Measurements from ENCODE around the gene SPINK6. TPM values are rescaled to one million over a fixed set of nuclear protein-coding genes. Genes with fewer than 3 reads are reported as not detected.

SPINK6 gene
- total RNA-seq, result not detected in 2 replicates

GRCh38 chr5:148202531-148203203 lies at the start of gene SPINK6:
Gene SPINK6, plus strand, starts transcription at chr5:148203042. Its CDS starts 55 bp downstream, at chr5:148203097.

GRCh38 chr5:148168246-148168645 lies 34.6 kb upstream of the SPINK6 start, which contains the start of gene SPINK14:
Gene SPINK14, plus strand, starts transcription at chr5:148168546. Its CDS starts 1,187 bp downstream, at chr5:148169733.

GRCh38 chr5:148238418-148238794 lies 35.6 kb downstream of the SPINK6 start, which contains the start of gene MARCOL:
Gene MARCOL, plus strand, starts transcription at chr5:148238525. Its CDS starts 73 bp downstream, at chr5:148238598.

Other genes starting within 250 kb of the SPINK6 start
- gene SPINK5, start 139.1 kb upstream of the SPINK6 start, total RNA-seq, result not detected in 2 replicates
- not detected in 2 replicates for gene SPINK14, start 34.5 kb upstream of the SPINK6 start, total RNA-seq
- gene MARCOL, start 35.5 kb downstream of the SPINK6 start, total RNA-seq, result not detected in 2 replicates
- gene SPINK13, start 65.8 kb downstream of the SPINK6 start, total RNA-seq, result 0.25 TPM in 1 of 2 replicates, not detected in the other
- gene SPINK7, start 109.4 kb downstream of the SPINK6 start, total RNA-seq, result not detected in 2 replicates
- gene SPINK9, start 132.5 kb downstream of the SPINK6 start, total RNA-seq, result not detected in 2 replicates
- gene FBXO38, start 180.9 kb downstream of the SPINK6 start, total RNA-seq, result 15.2 and 24.8 TPM in 2 replicates

Measured in mesangial cell (primary cell).